ENCODE data around the gene LYZL1.

Gene LYZL1

DNA sequence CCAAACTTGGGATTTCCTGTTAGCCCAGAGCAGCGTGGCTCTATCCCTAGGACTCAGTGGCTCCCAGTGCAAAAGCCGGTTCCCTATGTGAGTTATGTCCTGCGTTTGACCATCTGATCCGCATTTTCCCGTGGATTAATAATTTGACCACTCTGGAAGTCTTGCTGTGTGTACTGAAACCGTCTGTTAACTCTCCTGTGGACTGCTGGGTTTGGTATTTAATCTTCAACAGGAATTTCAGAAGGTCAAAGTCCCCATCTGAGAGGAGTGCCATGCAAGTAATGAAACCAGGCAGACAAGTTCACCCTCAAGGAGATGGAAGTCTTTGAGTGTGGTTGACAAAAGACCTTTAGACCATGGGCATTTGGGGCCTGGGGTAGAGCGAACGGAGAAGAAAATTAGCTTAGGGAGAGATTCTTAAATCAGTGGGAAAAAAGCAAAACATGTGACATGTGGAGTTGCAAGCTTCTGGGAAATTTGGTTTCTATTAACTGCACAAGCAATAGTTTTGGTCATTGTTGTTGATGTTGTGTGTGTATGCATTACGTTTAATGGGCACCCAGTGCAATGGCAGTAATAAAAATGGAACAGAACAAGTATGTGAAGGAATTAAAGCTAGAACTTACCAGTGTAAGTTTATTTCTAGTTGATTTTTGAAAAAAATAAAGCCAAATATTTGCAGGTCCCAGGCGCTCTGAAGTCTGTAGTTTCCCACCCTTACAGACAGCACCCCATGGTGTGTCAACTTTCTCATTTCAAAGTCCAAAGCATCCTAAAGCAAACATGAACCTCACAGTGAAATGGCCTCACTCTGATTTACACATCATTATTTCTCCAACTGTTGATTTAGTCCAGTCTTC, 38.2 kb downstream of the LYZL1 start:
- H3K4me2 ChIP-seq (ENCODE audit: low read depth, low read length, poor library complexity, severe bottlenecking) = no peak overlapping the region
- no peaks in the 10 kb centered on the region for H3K27me3 ChIP-seq (ENCODE audit: insufficient read depth, low read length, poor library complexity, severe bottlenecking)
- no peak overlapping the region for H2AFZ ChIP-seq (ENCODE audit: low read length)

DNA sequence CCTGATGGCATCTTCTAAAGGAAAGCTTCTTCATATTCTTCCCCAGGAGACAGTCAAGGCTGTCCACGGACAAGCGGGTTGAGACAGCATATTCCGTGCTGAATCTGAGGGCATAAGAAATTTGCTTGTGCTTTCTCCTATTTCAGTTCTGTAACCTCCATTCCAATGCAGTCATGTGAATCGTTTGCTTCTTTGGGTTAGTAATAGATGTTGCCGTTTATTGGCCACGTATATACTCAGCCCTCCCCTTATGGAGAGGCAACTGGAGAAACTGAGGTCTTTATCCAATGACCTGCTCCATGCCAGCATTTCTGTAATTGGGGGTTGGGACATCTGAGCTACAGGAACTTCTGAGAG, 38.9 kb downstream of the LYZL1 start:
- Histone ChIP-seq H3K79me2 (ENCODE audit: insufficient read depth, low read length) (no peaks in the 10 kb centered on the region), H3F3A (ENCODE audit: low read depth) (no peaks in the 10 kb centered on the region), H3K36me3 (ENCODE audit: insufficient read depth, low read length) (no peaks in the 10 kb centered on the region), H4K20me1 (ENCODE audit: insufficient read depth, low read length, poor library complexity, severe bottlenecking) (no peaks in the 10 kb centered on the region), H2AFZ (ENCODE audit: low read length) (no peak overlapping the region), H3K9me2 (replicated peaks; ENCODE audit: low read depth, low read length) (no peaks in the 10 kb centered on the region), H3K9me3 (ENCODE audit: insufficient read depth, low read depth, low read length) (no peaks in the 10 kb centered on the region), H3K27me3 (ENCODE audit: insufficient read depth, low read length, poor library complexity, severe bottlenecking) (no peaks in the 10 kb centered on the region), H3K4me3 (ENCODE audit: low read length, poor library complexity, severe bottlenecking) (no peak overlapping the region), H3K4me2 (ENCODE audit: low read depth, low read length, poor library complexity, severe bottlenecking) (no peak overlapping the region), H3K4me1 (ENCODE audit: insufficient read depth, low read length, poor library complexity, severe bottlenecking) (no peaks in the 10 kb centered on the region), H3K9ac (ENCODE audit: low read depth, low read length, poor library complexity, severe bottlenecking) (no peak overlapping the region)
- TF ChIP-seq, protein P1, sequence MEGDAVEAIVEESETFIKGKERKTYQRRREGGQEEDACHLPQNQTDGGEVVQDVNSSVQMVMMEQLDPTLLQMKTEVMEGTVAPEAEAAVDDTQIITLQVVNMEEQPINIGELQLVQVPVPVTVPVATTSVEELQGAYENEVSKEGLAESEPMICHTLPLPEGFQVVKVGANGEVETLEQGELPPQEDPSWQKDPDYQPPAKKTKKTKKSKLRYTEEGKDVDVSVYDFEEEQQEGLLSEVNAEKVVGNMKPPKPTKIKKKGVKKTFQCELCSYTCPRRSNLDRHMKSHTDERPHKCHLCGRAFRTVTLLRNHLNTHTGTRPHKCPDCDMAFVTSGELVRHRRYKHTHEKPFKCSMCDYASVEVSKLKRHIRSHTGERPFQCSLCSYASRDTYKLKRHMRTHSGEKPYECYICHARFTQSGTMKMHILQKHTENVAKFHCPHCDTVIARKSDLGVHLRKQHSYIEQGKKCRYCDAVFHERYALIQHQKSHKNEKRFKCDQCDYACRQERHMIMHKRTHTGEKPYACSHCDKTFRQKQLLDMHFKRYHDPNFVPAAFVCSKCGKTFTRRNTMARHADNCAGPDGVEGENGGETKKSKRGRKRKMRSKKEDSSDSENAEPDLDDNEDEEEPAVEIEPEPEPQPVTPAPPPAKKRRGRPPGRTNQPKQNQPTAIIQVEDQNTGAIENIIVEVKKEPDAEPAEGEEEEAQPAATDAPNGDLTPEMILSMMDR (conservative IDR thresholded peaks at IDR 0.05; ENCODE audit: low read length) = no peak
- no peak for TF ChIP-seq EZH2phosphoT487 (IDR thresholded peaks at IDR 0.05; ENCODE audit: borderline replicate concordance)

More for the DNA sequence above, 38.2 kb downstream of the LYZL1 start:
- no peaks in the 10 kb centered on the region for H3K4me1 ChIP-seq (ENCODE audit: insufficient read depth, low read length, poor library complexity, severe bottlenecking)
- H3K9me2 ChIP-seq (replicated peaks; ENCODE audit: low read depth, low read length) = no peaks in the 10 kb centered on the region
- H3K9ac ChIP-seq (ENCODE audit: low read depth, low read length, poor library complexity, severe bottlenecking) = no peak overlapping the region
- H3K9me3 ChIP-seq (ENCODE audit: insufficient read depth, low read depth, low read length) = no peaks in the 10 kb centered on the region
- H3K36me3 ChIP-seq (ENCODE audit: insufficient read depth, low read length) = no peaks in the 10 kb centered on the region
- H3K4me3 ChIP-seq (ENCODE audit: low read length, poor library complexity, severe bottlenecking) = no peak overlapping the region
- H3K79me2 ChIP-seq (ENCODE audit: insufficient read depth, low read length) = no peaks in the 10 kb centered on the region
- no peaks in the 10 kb centered on the region for H4K20me1 ChIP-seq (ENCODE audit: insufficient read depth, low read length, poor library complexity, severe bottlenecking)
- H3F3A ChIP-seq (ENCODE audit: low read depth) = no peaks in the 10 kb centered on the region
- TF ChIP-seq EZH2phosphoT487 (IDR thresholded peaks at IDR 0.05; ENCODE audit: borderline replicate concordance) = no peak
- TF ChIP-seq, protein P1 (conservative IDR thresholded peaks at IDR 0.05; ENCODE audit: low read length) = no peak

DNA sequence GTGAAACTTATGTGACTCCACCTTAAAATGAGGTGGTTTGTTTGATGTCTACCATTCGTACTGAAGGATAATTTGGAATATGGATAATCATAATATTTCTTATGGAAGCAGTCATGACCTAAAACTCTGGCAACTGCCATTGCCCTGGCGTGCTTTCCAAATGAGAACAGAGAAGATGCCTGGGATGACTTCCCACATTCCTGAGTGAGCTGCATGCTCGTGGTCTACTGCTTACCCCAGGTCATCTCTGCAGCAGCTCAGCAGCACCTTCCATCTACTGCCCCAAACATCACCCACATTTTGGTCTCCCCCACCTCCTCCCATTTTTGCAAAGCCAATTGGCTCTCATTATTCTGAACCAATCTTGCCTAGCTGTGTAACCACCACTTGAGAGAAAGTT, 40.1 kb downstream of the LYZL1 start:
- Histone ChIP-seq H3K27me3 (ENCODE audit: insufficient read depth, low read length, poor library complexity, severe bottlenecking) (no peaks in the 10 kb centered on the region), H3K4me2 (ENCODE audit: low read depth, low read length, poor library complexity, severe bottlenecking) (no peak overlapping the region), H3K9me3 (ENCODE audit: insufficient read depth, low read depth, low read length) (no peaks in the 10 kb centered on the region), H3F3A (ENCODE audit: low read depth) (no peaks in the 10 kb centered on the region), H2AFZ (ENCODE audit: low read length) (no peak overlapping the region), H3K9me2 (replicated peaks; ENCODE audit: low read depth, low read length) (no peaks in the 10 kb centered on the region), H4K20me1 (ENCODE audit: insufficient read depth, low read length, poor library complexity, severe bottlenecking) (no peaks in the 10 kb centered on the region), H3K4me1 (ENCODE audit: insufficient read depth, low read length, poor library complexity, severe bottlenecking) (no peaks in the 10 kb centered on the region), H3K79me2 (ENCODE audit: insufficient read depth, low read length) (no peaks in the 10 kb centered on the region), H3K9ac (ENCODE audit: low read depth, low read length, poor library complexity, severe bottlenecking) (no peak overlapping the region), H3K36me3 (ENCODE audit: insufficient read depth, low read length) (no peaks in the 10 kb centered on the region), H3K4me3 (ENCODE audit: low read length, poor library complexity, severe bottlenecking) (no peak overlapping the region)
- TF ChIP-seq, protein P1 (conservative IDR thresholded peaks at IDR 0.05; ENCODE audit: low read length) = no peak
- TF ChIP-seq EZH2phosphoT487 (IDR thresholded peaks at IDR 0.05; ENCODE audit: borderline replicate concordance) = no peak

Data from Loucy (cell line).